Gastroesophageal sphincter (tissue), 4 donors: ENCODE results near the gene FOXO3. TPM values are rescaled to one million over a fixed set of nuclear protein-coding genes. Genes with fewer than 3 reads are reported as not detected.

ENCODE experiments used
- ATAC-seq: fragments of 150-250 bp; one replicate; pipeline ENCODE4 v1.9.1; 2016; ENCODE audit warnings: mild to moderate bottlenecking, moderate library complexity
- H3K27ac ChIP-seq, 4 donors: fragments of 200-600 bp; sonication (generic) in 3 of 4; 1 replicate in 3 of 4; 2 replicates in 1 of 4; pipeline ENCODE4 v1.5.1; 2016 to 2019
- H3K27me3 ChIP-seq: fragments of 200-600 bp; sonication (generic); one replicate; pipeline ENCODE4 v1.5.1; 2019
- H3K36me3 ChIP-seq, 2 donors: fragments of 200-600 bp; sonication (generic); one replicate each; pipeline ENCODE4 v1.5.1; 2019; ENCODE audit warnings: control low read depth in 1 of 2
- H3K4me1 ChIP-seq, 3 donors: fragments of 200-600 bp; sonication (generic); 1 replicate in 2 of 3; 2 replicates in 1 of 3; pipeline ENCODE4 v1.5.1; 2016 to 2019; ENCODE audit warnings: control low read depth in 2 of 3
- H3K4me3 ChIP-seq, 2 donors: fragments of 200-600 bp; sonication (generic); one replicate each; pipeline ENCODE4 v1.5.1; 2019; ENCODE audit warnings: mild to moderate bottlenecking in 1 of 2, moderate library complexity in 1 of 2
- H3K9me3 ChIP-seq, 3 donors: fragments of 200-600 bp; sonication (generic); one replicate each; pipeline ENCODE4 v1.5.1; 2017 to 2019; ENCODE audit warnings: control low read depth in 2 of 3
- EP300 ChIP-seq: sonication (generic); formaldehyde crosslinking; IDR thresholded peaks from one replicate; pipeline ENCODE4 v1.6.1; 2017; ENCODE audit warnings: antibody characterized with exemption, mild to moderate bottlenecking
- POLR2A ChIP-seq, 2 donors: fragments of 450-650 bp; IDR thresholded peaks; one replicate each; pipeline ENCODE4 v1.6.1; 2017; ENCODE audit warnings: antibody characterized with exemption in 2 of 2, mild to moderate bottlenecking in 2 of 2, moderate library complexity in 1 of 2
- POLR2AphosphoS5 ChIP-seq: sonication (generic); formaldehyde crosslinking; IDR thresholded peaks from one replicate; pipeline ENCODE4 v1.6.1; 2017; ENCODE audit warnings: antibody characterized with exemption
- WGBS, 2 donors: methylation state at CpG; one replicate each; pipeline ENCODE4 v1.1.5; 2018; ENCODE audit warnings: low coverage in 1 of 2; 5-methylcytosine and 5-hydroxymethylcytosine counted together
- total RNA-seq, 4 donors: library from RNA; depleted of rRNA; stranded (reverse); fragments of >200 nt; gene quantifications; one replicate each; pipeline ENCODE4 v1.1.0, GENCODE V29; 2016
- TF ChIP-seq, protein P1 (sequence below), 4 experiments: fragments of 200-600 bp in 2 of 4; fragments of 450-650 bp in 2 of 4; sonication (generic) in 1 of 4; IDR thresholded peaks; one replicate each; pipeline ENCODE4 v1.5.1; 2017 to 2019; ENCODE audit warnings: antibody characterized with exemption in 4 of 4, mild to moderate bottlenecking in 2 of 4, moderate library complexity in 2 of 4

Gene FOXO3
- total RNA-seq, 4 donors from 2014 or later, result 93.7 to 122 (median 114) TPM

- no peaks in the 10 kb centered on the region for H3K9me3 ChIP-seq
- peaks cover 10 to 82% (median 35%) of the 10 kb centered on the region in 3 donors for H3K4me1 ChIP-seq
- no peaks in the 10 kb centered on the region for H3K27me3 ChIP-seq
- no peak overlapping the region for H3K4me3 ChIP-seq
- 54 to 59% methylated on average over 3 to 6 of the region's 6 CpGs for WGBS, 2 donors
- ATAC-seq, result no peak
- TF ChIP-seq POLR2A (IDR thresholded peaks at IDR 0.05) (no peak), EP300 (no peak)
- H3K36me3 ChIP-seq, result peaks cover 0 to 12% of the 10 kb centered on the region in 2 donors
- H3K27ac ChIP-seq, result no peak overlapping the region
Measured at GRCh38 chr6:108635505-108636226, 74.9 kb downstream of the FOXO3 start.

GRCh38 chr6:108637963-108638362 lies 77.2 kb downstream of the FOXO3 start:
- no peak for ATAC-seq
- WGBS, 2 donors, result 86 to 100% methylated on average over 1 of the region's 1 CpG

DNA sequence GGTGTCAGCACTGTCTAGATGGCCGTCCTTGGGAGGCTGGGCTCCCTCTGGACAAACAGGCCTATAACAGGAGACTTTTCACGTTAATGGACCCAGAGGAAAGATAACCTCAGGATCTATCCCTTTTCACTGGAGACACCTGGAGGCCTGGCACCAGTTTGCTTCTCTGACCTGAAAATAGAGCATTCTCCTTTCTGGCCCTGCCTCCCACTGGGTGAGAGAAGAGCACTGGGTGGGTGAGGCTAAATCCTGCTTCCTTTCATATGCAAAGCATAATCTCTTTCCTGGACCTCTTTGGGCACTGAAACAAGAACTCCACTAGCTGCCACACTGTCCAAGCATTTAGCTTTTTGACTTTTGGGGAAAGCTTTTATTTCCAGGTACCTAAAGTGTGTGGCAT lies 78.3 kb downstream of the FOXO3 start:
- Histone ChIP-seq H3K27ac (no peak overlapping the region), H3K36me3 (peaks cover 0 to 12% of the 10 kb centered on the region in 2 donors), H3K4me1 (peaks cover 4 to 80% (median 17%) of the 10 kb centered on the region in 3 donors), H3K9me3 (no peaks in the 10 kb centered on the region), H3K4me3 (no peak overlapping the region), H3K27me3 (no peaks in the 10 kb centered on the region)
- 83 to 100% methylated on average over 1 to 2 of the region's 2 CpGs for WGBS, 2 donors
- no peak for TF ChIP-seq EP300
- TF ChIP-seq, protein P1, sequence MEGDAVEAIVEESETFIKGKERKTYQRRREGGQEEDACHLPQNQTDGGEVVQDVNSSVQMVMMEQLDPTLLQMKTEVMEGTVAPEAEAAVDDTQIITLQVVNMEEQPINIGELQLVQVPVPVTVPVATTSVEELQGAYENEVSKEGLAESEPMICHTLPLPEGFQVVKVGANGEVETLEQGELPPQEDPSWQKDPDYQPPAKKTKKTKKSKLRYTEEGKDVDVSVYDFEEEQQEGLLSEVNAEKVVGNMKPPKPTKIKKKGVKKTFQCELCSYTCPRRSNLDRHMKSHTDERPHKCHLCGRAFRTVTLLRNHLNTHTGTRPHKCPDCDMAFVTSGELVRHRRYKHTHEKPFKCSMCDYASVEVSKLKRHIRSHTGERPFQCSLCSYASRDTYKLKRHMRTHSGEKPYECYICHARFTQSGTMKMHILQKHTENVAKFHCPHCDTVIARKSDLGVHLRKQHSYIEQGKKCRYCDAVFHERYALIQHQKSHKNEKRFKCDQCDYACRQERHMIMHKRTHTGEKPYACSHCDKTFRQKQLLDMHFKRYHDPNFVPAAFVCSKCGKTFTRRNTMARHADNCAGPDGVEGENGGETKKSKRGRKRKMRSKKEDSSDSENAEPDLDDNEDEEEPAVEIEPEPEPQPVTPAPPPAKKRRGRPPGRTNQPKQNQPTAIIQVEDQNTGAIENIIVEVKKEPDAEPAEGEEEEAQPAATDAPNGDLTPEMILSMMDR (IDR thresholded peaks at IDR 0.05), result no peak
- no peak for TF ChIP-seq POLR2AphosphoS5
- TF ChIP-seq POLR2A (IDR thresholded peaks at IDR 0.05), result no peak
- no peak for ATAC-seq

More at GRCh38 chr6:108637963-108638362, 77.2 kb downstream of the FOXO3 start:
- Histone ChIP-seq H3K4me3 (no peak overlapping the region), H3K27ac (no peak overlapping the region), H3K27me3 (no peaks in the 10 kb centered on the region), H3K36me3 (peaks cover 0 to 12% of the 10 kb centered on the region in 2 donors), H3K4me1 (peaks cover 9 to 80% (median 22%) of the 10 kb centered on the region in 3 donors), H3K9me3 (no peaks in the 10 kb centered on the region)
- TF ChIP-seq POLR2AphosphoS5 (no peak), POLR2A (IDR thresholded peaks at IDR 0.05) (no peak), EP300 (no peak)
- TF ChIP-seq, protein P1 (IDR thresholded peaks at IDR 0.05), result no peak

- Histone ChIP-seq H3K27me3 (no peaks in the 10 kb centered on the region), H3K36me3 (peaks cover 0 to 12% of the 10 kb centered on the region in 2 donors), H3K27ac (no peak overlapping the region), H3K4me3 (no peak overlapping the region), H3K4me1 (peaks cover 6 to 82% (median 17%) of the 10 kb centered on the region in 3 donors), H3K9me3 (no peaks in the 10 kb centered on the region)
- TF ChIP-seq EP300 (no peak), POLR2A (IDR thresholded peaks at IDR 0.05) (no peak), POLR2AphosphoS5 (no peak)
- TF ChIP-seq, protein P1 (IDR thresholded peaks at IDR 0.05), result no peak
- no peak for ATAC-seq
- 80% methylated on average over 2 of the region's 2 CpGs for WGBS, 2 donors
Measured at GRCh38 chr6:108640104-108640503, 79.4 kb downstream of the FOXO3 start.

GRCh38 chr6:108643184-108643583 lies 82.5 kb downstream of the FOXO3 start:
- ATAC-seq, result no peak
- 56 to 88% methylated on average over 1 of the region's 1 CpG for WGBS, 2 donors
- no peaks in the 10 kb centered on the region for H3K9me3 ChIP-seq
- TF ChIP-seq POLR2AphosphoS5 (no peak), POLR2A (IDR thresholded peaks at IDR 0.05) (no peak), EP300 (no peak)
- TF ChIP-seq, protein P1 (IDR thresholded peaks at IDR 0.05), result no peak
- H3K36me3 ChIP-seq, result peaks cover 0 to 17% of the 10 kb centered on the region in 2 donors
- no peak overlapping the region for H3K27ac ChIP-seq
- no peak overlapping the region for H3K4me3 ChIP-seq
- peaks cover 12 to 83% (median 21%) of the 10 kb centered on the region in 3 donors for H3K4me1 ChIP-seq
- H3K27me3 ChIP-seq, result no peaks in the 10 kb centered on the region
